Progenitor cell of endocrine pancreas (in vitro differentiated cells): ENCODE measurements around the gene TUBGCP6. TPM values are rescaled to one million over a fixed set of nuclear protein-coding genes. Genes with fewer than 3 reads are reported as not detected.

Experiments
- DNase-seq: peaks from one replicate; pipeline ENCODE4 v3.0.0; 2021; ENCODE audit warnings: low spot score; ENCODE audit not compliant: unreplicated experiment
- H3K27ac Mint-ChIP-seq: 2 replicates; pipeline ENCODE4 v1.8.0; 2021; ENCODE audit warnings: mild to moderate bottlenecking, moderate library complexity, mixed read lengths
- H3K27me3 Mint-ChIP-seq: 2 replicates; pipeline ENCODE4 v1.8.0; 2021; ENCODE audit warnings: mixed read lengths
- H3K36me3 Mint-ChIP-seq: 2 replicates; pipeline ENCODE4 v1.8.0; 2022; ENCODE audit warnings: mixed read lengths; ENCODE audit not compliant: insufficient read depth
- H3K4me1 Mint-ChIP-seq: 2 replicates; pipeline ENCODE4 v1.8.0; 2021; ENCODE audit warnings: low read depth, mixed read lengths
- H3K4me3 Mint-ChIP-seq: 2 replicates; pipeline ENCODE4 v1.8.0; 2021; ENCODE audit warnings: low read depth, mild to moderate bottlenecking, moderate library complexity, mixed read lengths
- H3K9me3 Mint-ChIP-seq: 2 replicates; pipeline ENCODE4 v1.8.0; 2021; ENCODE audit warnings: low read depth, mixed read lengths
- CTCF ChIP-seq: fragments of 200-600 bp; sonication (generic); IDR thresholded peaks from one replicate; pipeline ENCODE4 v1.5.0; 2021; ENCODE audit warnings: antibody characterized with exemption, mild to moderate bottlenecking; ENCODE audit not compliant: unreplicated experiment
- total RNA-seq: library from RNA; stranded (reverse); gene quantifications from 2 replicates; pipeline ENCODE4 v1.2.1, GENCODE V29; 2021

TUBGCP6 gene
- total RNA-seq, 1 donor from 2014 or later = 70.9 TPM

GRCh38 chr22:50175921-50176849 is 68.6 kb downstream of the TUBGCP6 start:
- Mint-ChIP-seq H3K4me3 (no peak overlapping the region), H3K9me3 (no peaks in the 10 kb centered on the region), H3K27me3 (no peaks in the 10 kb centered on the region), H3K4me1 (peaks cover 2% of the 10 kb centered on the region), H3K27ac (no peak overlapping the region), H3K36me3 (peaks cover 6% of the 10 kb centered on the region)
- TF ChIP-seq CTCF = no peak
- DNase-seq = no peak

GRCh38 chr22:50175191-50175461 is 69.7 kb downstream of the TUBGCP6 start:
- H3K9me3 Mint-ChIP-seq = no peaks in the 10 kb centered on the region
- no peak for TF ChIP-seq CTCF
- H3K4me3 Mint-ChIP-seq = no peak overlapping the region
- H3K36me3 Mint-ChIP-seq = peaks cover 6% of the 10 kb centered on the region
- DNase-seq = no peak
- H3K27ac Mint-ChIP-seq = no peak overlapping the region
- no peaks in the 10 kb centered on the region for H3K27me3 Mint-ChIP-seq
- peaks cover 5% of the 10 kb centered on the region for H3K4me1 Mint-ChIP-seq

GRCh38 chr22:50174382-50175190 is 70.2 kb downstream of the TUBGCP6 start:
- no peak for DNase-seq
- H3K27ac Mint-ChIP-seq = no peak overlapping the region
- TF ChIP-seq CTCF = no peak
- H3K27me3 Mint-ChIP-seq = no peaks in the 10 kb centered on the region
- H3K4me3 Mint-ChIP-seq = no peak overlapping the region
- H3K36me3 Mint-ChIP-seq = peaks cover 6% of the 10 kb centered on the region
- peaks cover 3% of the 10 kb centered on the region for H3K4me1 Mint-ChIP-seq
- no peaks in the 10 kb centered on the region for H3K9me3 Mint-ChIP-seq

GRCh38 chr22:50173983-50174355 is 70.9 kb downstream of the TUBGCP6 start:
- DNase-seq = no peak
- Mint-ChIP-seq H3K27me3 (peaks cover 1% of the 10 kb centered on the region), H3K4me1 (peaks cover 4% of the 10 kb centered on the region), H3K36me3 (peaks cover 4% of the 10 kb centered on the region), H3K9me3 (no peaks in the 10 kb centered on the region), H3K27ac (no peak overlapping the region), H3K4me3 (no peak overlapping the region)
- no peak for TF ChIP-seq CTCF

GRCh38 chr22:50173311-50173982 is 71.4 kb downstream of the TUBGCP6 start:
- TF ChIP-seq CTCF = no peak
- peaks cover 4% of the 10 kb centered on the region for H3K4me1 Mint-ChIP-seq
- no peak overlapping the region for H3K4me3 Mint-ChIP-seq
- H3K27ac Mint-ChIP-seq = no peak overlapping the region
- DNase-seq = no peak
- peaks cover 4% of the 10 kb centered on the region for H3K36me3 Mint-ChIP-seq
- H3K9me3 Mint-ChIP-seq = no peaks in the 10 kb centered on the region
- peaks cover 3% of the 10 kb centered on the region for H3K27me3 Mint-ChIP-seq
